ENCODE data around the gene MYORG.

Gene MYORG

DNA sequence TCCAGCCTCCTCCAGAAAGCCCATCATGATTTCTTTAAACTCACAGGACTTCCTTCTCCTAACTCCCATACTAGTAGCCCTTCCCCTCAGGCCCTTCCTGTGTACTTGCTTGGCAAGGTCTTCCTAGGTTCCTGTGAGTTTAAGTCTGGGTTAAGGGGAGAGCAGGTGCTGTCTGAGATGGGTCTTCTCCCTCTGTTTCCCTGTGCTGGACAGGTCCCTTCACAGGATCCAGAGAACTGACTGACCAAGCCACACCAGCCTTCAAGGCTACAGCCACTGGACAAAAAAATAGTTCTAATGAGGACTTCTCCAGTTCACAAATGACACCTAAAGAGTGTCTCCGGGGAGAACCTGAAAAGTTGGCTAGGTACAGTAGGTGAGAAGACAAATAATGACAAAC is 29.5 kb upstream of the MYORG start:
- TF ChIP-seq EZH2 (IDR thresholded peaks at IDR 0.05; ENCODE audit: borderline replicate concordance, low read depth, low read length, severe bottlenecking) = no peak

GRCh38 chr9:34405719-34406118 is 29.0 kb upstream of the MYORG start:
- Histone ChIP-seq H4K20me1 (ENCODE audit: insufficient read depth, low read length) (peaks cover 26% of the 10 kb centered on the region), H3K36me3 (ENCODE audit: insufficient read depth, low read length) (peaks cover 22% of the 10 kb centered on the region), H3K27me3 (ENCODE audit: insufficient read depth, low read length, poor library complexity) (no peaks in the 10 kb centered on the region), H3K4me3 (ENCODE audit: low read depth in 1 of 2, low read length in 2 of 2) (no peak overlapping the region), H3K27ac (ENCODE audit: low read length) (no peak overlapping the region), H3K9ac (ENCODE audit: low read depth, low read length) (no peak overlapping the region), H3K9me3 (ENCODE audit: insufficient read depth, low read length, severe bottlenecking) (no peaks in the 10 kb centered on the region), H2AFZ (ENCODE audit: low read depth, low read length) (no peak overlapping the region), H3K79me2 (ENCODE audit: insufficient read depth, low read length) (no peaks in the 10 kb centered on the region), H3K4me1 (ENCODE audit: insufficient read depth, low read length) (no peaks in the 10 kb centered on the region), H3K4me2 (ENCODE audit: insufficient read depth, low read length) (no peak overlapping the region)
- no peak for DNase-seq
- no peak for TF ChIP-seq EZH2 (IDR thresholded peaks at IDR 0.05; ENCODE audit: borderline replicate concordance, low read depth, low read length, severe bottlenecking)
- TF ChIP-seq, protein P1, sequence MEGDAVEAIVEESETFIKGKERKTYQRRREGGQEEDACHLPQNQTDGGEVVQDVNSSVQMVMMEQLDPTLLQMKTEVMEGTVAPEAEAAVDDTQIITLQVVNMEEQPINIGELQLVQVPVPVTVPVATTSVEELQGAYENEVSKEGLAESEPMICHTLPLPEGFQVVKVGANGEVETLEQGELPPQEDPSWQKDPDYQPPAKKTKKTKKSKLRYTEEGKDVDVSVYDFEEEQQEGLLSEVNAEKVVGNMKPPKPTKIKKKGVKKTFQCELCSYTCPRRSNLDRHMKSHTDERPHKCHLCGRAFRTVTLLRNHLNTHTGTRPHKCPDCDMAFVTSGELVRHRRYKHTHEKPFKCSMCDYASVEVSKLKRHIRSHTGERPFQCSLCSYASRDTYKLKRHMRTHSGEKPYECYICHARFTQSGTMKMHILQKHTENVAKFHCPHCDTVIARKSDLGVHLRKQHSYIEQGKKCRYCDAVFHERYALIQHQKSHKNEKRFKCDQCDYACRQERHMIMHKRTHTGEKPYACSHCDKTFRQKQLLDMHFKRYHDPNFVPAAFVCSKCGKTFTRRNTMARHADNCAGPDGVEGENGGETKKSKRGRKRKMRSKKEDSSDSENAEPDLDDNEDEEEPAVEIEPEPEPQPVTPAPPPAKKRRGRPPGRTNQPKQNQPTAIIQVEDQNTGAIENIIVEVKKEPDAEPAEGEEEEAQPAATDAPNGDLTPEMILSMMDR (IDR thresholded peaks at IDR 0.05; ENCODE audit: borderline replicate concordance, extremely low read depth, low read length, poor library complexity, severe bottlenecking) = no peak
- ATAC-seq (ENCODE audit: insufficient read depth, low read depth) = no peak

More for the DNA sequence above, 29.5 kb upstream of the MYORG start:
- Histone ChIP-seq H3K27me3 (ENCODE audit: insufficient read depth, low read length, poor library complexity) (no peaks in the 10 kb centered on the region), H3K4me2 (ENCODE audit: insufficient read depth, low read length) (no peak overlapping the region), H3K27ac (ENCODE audit: low read length) (no peak overlapping the region), H3K4me1 (ENCODE audit: insufficient read depth, low read length) (no peaks in the 10 kb centered on the region), H2AFZ (ENCODE audit: low read depth, low read length) (no peak overlapping the region), H3K9me3 (ENCODE audit: insufficient read depth, low read length, severe bottlenecking) (no peaks in the 10 kb centered on the region), H4K20me1 (ENCODE audit: insufficient read depth, low read length) (peaks cover 30% of the 10 kb centered on the region), H3K9ac (ENCODE audit: low read depth, low read length) (no peak overlapping the region), H3K4me3 (ENCODE audit: low read depth in 1 of 2, low read length in 2 of 2) (no peak overlapping the region), H3K79me2 (ENCODE audit: insufficient read depth, low read length) (no peaks in the 10 kb centered on the region), H3K36me3 (ENCODE audit: insufficient read depth, low read length) (peaks cover 17% of the 10 kb centered on the region)
- DNase-seq = no peak
- no peak for ATAC-seq (ENCODE audit: insufficient read depth, low read depth)

DNA sequence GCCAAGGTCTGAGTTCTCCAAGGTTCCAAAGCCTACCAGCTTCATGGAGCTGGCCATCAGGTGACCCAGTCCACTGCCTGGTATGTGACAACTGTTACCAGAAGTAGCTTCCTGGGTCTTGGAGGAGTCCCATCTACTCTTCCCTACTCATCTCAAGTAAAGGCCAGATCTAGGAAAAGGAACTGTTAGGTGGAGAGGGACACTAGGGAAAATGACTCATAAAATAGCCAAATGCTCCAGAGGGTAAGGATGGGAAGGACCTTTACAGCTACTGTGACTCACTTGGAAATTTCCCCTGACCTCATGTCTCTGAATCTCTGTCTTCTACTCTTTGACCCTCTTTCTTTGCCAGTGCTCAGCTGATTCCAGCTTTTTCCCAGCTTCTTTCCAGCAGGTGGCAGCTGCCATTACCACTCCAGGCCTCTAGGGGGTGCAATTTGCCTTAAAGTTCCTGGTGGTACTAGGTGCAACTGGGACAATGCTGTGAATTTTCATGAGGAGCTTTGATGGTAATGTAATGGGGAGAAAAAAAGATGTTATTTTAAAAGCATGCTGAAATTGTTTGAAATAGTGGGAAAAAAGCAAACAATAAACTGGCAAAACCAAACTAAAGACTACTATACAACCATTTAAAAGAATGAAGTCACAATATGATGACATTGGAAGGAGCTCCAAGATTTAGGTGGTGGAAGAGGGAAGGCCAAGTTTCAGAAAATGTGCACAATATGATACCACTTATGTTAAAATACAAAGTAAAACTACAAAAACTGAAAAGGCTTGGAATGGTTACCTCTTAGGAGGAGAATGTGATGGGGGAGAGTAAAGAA is 27.1 kb upstream of the MYORG start:
- H3K36me3 ChIP-seq (ENCODE audit: insufficient read depth, low read length) = peaks cover 30% of the 10 kb centered on the region
- H3K4me2 ChIP-seq (ENCODE audit: insufficient read depth, low read length) = no peak overlapping the region
- H3K4me3 ChIP-seq (ENCODE audit: low read depth in 1 of 2, low read length in 2 of 2) = no peak overlapping the region
- no peaks in the 10 kb centered on the region for H3K79me2 ChIP-seq (ENCODE audit: insufficient read depth, low read length)
- H3K9ac ChIP-seq (ENCODE audit: low read depth, low read length) = no peak overlapping the region
- H3K9me3 ChIP-seq (ENCODE audit: insufficient read depth, low read length, severe bottlenecking) = no peaks in the 10 kb centered on the region
- peaks cover 19% of the 10 kb centered on the region for H4K20me1 ChIP-seq (ENCODE audit: insufficient read depth, low read length)
- ATAC-seq (ENCODE audit: insufficient read depth, low read depth) (peak; percentile 52; the same call in 1 of the 3 replicates), DNase-seq (peak; percentile 60)
- no peaks in the 10 kb centered on the region for H3K27me3 ChIP-seq (ENCODE audit: insufficient read depth, low read length, poor library complexity)
- H2AFZ ChIP-seq (ENCODE audit: low read depth, low read length) = no peak overlapping the region
- no peaks in the 10 kb centered on the region for H3K4me1 ChIP-seq (ENCODE audit: insufficient read depth, low read length)
- no peak for TF ChIP-seq EZH2 (IDR thresholded peaks at IDR 0.05; ENCODE audit: borderline replicate concordance, low read depth, low read length, severe bottlenecking)
- TF ChIP-seq, protein P1 (IDR thresholded peaks at IDR 0.05; ENCODE audit: borderline replicate concordance, extremely low read depth, low read length, poor library complexity, severe bottlenecking) = peak; percentile 97
- no peak overlapping the region for H3K27ac ChIP-seq (ENCODE audit: low read length)
